Left ventricle myocardium inferior (tissue), 1 donor: ENCODE data around the gene OASL. TPM values are rescaled to one million over a fixed set of nuclear protein-coding genes. Genes with fewer than 3 reads are reported as not detected.

Experiments used
- DNase-seq: peaks from one replicate; pipeline ENCODE4 v3.0.0-alpha.2; 2020
- H3K27ac ChIP-seq: fragments of 200-600 bp; replicated peaks from 2 replicates; pipeline ENCODE4 v1.8.0; 2021
- H3K27me3 ChIP-seq: fragments of 200-600 bp; 2 replicates; pipeline ENCODE4 v1.8.0; 2021; ENCODE audit warnings: low read depth
- H3K36me3 ChIP-seq: fragments of 200-600 bp; 2 replicates; pipeline ENCODE4 v1.8.0; 2021
- H3K4me1 ChIP-seq: fragments of 200-600 bp; 2 replicates; pipeline ENCODE4 v1.8.0; 2021
- H3K4me3 ChIP-seq: fragments of 200-600 bp; 2 replicates; pipeline ENCODE4 v1.8.0; 2021; ENCODE audit warnings: mild to moderate bottlenecking, moderate library complexity
- H3K9me3 ChIP-seq: fragments of 200-600 bp; replicated peaks from 2 replicates; pipeline ENCODE4 v1.8.0; 2021
- CTCF ChIP-seq: fragments of 200-600 bp; IDR thresholded peaks from 2 replicates; pipeline ENCODE4 v1.8.0; 2021; ENCODE audit warnings: antibody characterized with exemption, mild to moderate bottlenecking, borderline replicate concordance
- intact Hi-C: fragments of 100-400 bp; cut with micrococcal nuclease; formaldehyde crosslinking; loops from one replicate; pipeline ENCODE4 v1.11.0; 2022
- long read RNA-seq: library from polyadenylated mRNA; unstranded; transcript quantifications from one replicate; pipeline ENCODE4 v2.0.0, GENCODE V29; 2021
- total RNA-seq: library from RNA; stranded (reverse); fragmentation: NEBNext Ultra II Directional; extraction: Animal tissue kit (Norgen Biotek cat#: 25700); gene quantifications from one replicate; pipeline ENCODE4 v1.2.1, GENCODE V29; 2021
- donor health status: DM: no; HTN: yes; CAD: no; lungs with severe emphysema.

OASL gene
- 0.25 TPM for total RNA-seq
- long read RNA-seq = 0 reads

- no peak for TF ChIP-seq CTCF
- DNase-seq = no peak
- Histone ChIP-seq H3K27me3 (peaks cover 17% of the 10 kb centered on the region), H3K36me3 (no peaks in the 10 kb centered on the region), H3K9me3 (no peaks in the 10 kb centered on the region), H3K27ac (peak within 1 kb of the TSS; percentile 38), H3K4me1 (peaks cover 10% of the 10 kb centered on the region), H3K4me3 (peak within 1 kb of the TSS; percentile 67)
- intact Hi-C loops = no loop called here
These were observed at the start of gene OASL for GRCh38 chr12:121038861-121039668. Gene OASL (minus strand): TSS chr12:121039246. CDS start chr12:121038971, 275 bp downstream.

- Histone ChIP-seq H3K4me3 (no peak overlapping the region), H3K4me1 (peaks cover 18% of the 10 kb centered on the region), H3K36me3 (no peaks in the 10 kb centered on the region), H3K9me3 (no peaks in the 10 kb centered on the region), H3K27me3 (no peaks in the 10 kb centered on the region), H3K27ac (no peak overlapping the region)
- no peak for DNase-seq
- intact Hi-C loops = no loop called here
- TF ChIP-seq CTCF = no peak
These were observed 49.1 kb upstream of the OASL start for GRCh38 chr12:121088195-121088585.

GRCh38 chr12:121087467-121088194, 48.6 kb upstream of the OASL start:
- Histone ChIP-seq H3K27me3 (no peaks in the 10 kb centered on the region), H3K36me3 (no peaks in the 10 kb centered on the region), H3K4me1 (peaks cover 18% of the 10 kb centered on the region), H3K4me3 (no peak overlapping the region), H3K9me3 (no peaks in the 10 kb centered on the region), H3K27ac (no peak overlapping the region)
- no peak for TF ChIP-seq CTCF
- intact Hi-C loops = no loop called here
- no peak for DNase-seq

GRCh38 chr12:121086781-121087295, 47.8 kb upstream of the OASL start:
- DNase-seq = no peak
- no peaks in the 10 kb centered on the region for H3K27me3 ChIP-seq
- no peaks in the 10 kb centered on the region for H3K36me3 ChIP-seq
- no peak overlapping the region for H3K27ac ChIP-seq
- H3K9me3 ChIP-seq = no peaks in the 10 kb centered on the region
- no peak overlapping the region for H3K4me3 ChIP-seq
- TF ChIP-seq CTCF = no peak
- peaks cover 18% of the 10 kb centered on the region for H3K4me1 ChIP-seq
- intact Hi-C loops = no loop called here

- H3K4me3 ChIP-seq = no peak overlapping the region
- TF ChIP-seq CTCF = no peak
- no peaks in the 10 kb centered on the region for H3K9me3 ChIP-seq
- intact Hi-C loops = no loop called here
- DNase-seq = no peak
- H3K36me3 ChIP-seq = no peaks in the 10 kb centered on the region
- peaks cover 18% of the 10 kb centered on the region for H3K4me1 ChIP-seq
- H3K27me3 ChIP-seq = no peaks in the 10 kb centered on the region
- H3K27ac ChIP-seq = no peak overlapping the region
These were observed 46.7 kb upstream of the OASL start for GRCh38 chr12:121085506-121086353.
